Measurements from ENCODE around the gene ANKRD6. TPM values are rescaled to one million over a fixed set of nuclear protein-coding genes. Genes with fewer than 3 reads are reported as not detected.

Gene ANKRD6
- total RNA-seq, 1 donor from 2014 or later = 13.5 TPM

DNA sequence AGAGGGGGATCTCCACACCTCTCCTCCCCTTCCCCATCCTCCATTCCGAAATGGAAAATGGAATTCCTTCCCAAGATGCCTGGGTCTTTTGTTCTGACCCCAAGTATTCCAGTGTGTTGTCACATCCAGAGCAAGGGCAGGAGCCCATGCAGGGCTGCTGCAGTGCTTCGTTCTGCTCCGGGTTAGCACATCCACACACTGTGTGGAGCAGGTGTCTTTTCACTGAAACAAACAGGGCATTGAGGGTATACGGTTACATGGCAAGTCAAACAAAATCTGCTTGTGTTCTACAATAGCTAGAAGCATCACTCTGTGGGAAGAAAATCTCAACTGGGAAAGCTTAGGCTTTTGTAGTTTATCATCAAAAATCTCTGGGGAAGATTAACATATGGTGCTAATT is 148.7 kb downstream of the ANKRD6 start:
- Mint-ChIP-seq H3K27me3 (ENCODE audit: low read depth, unreplicated experiment) (no peaks in the 10 kb centered on the region), H3K9me3 (ENCODE audit: unreplicated experiment) (no peaks in the 10 kb centered on the region), H3K4me1 (ENCODE audit: low read depth, unreplicated experiment) (peaks cover 14% of the 10 kb centered on the region), H3K36me3 (ENCODE audit: low read depth, unreplicated experiment) (peaks cover under 1% of the 10 kb centered on the region), H3K27ac (ENCODE audit: unreplicated experiment) (no peak overlapping the region), H3K4me3 (ENCODE audit: unreplicated experiment) (no peak overlapping the region)
- Histone ChIP-seq H3K4me1 (ENCODE audit: insufficient read depth, low read length) (no peaks in the 10 kb centered on the region), H2AFZ (ENCODE audit: low read depth, low read length) (no peak overlapping the region), H3K36me3 (ENCODE audit: insufficient read depth, low read length) (no peaks in the 10 kb centered on the region), H3K27ac (ENCODE audit: low read depth, low read length) (no peak overlapping the region), H3K27me3 (ENCODE audit: insufficient read depth, low read length) (no peaks in the 10 kb centered on the region), H3K79me2 (ENCODE audit: insufficient read depth, low read length) (no peaks in the 10 kb centered on the region), H3K4me3 (ENCODE audit: insufficient read depth, low read depth, low read length) (no peak overlapping the region), H3K9ac (ENCODE audit: low read length) (no peak overlapping the region), H3K4me2 (ENCODE audit: low read length) (no peak overlapping the region), H4K20me1 (ENCODE audit: insufficient read depth, low read length) (no peaks in the 10 kb centered on the region), H3K9me3 (ENCODE audit: insufficient read depth, low read depth, low read length) (no peaks in the 10 kb centered on the region)
- no peak for TF ChIP-seq EZH2 (IDR thresholded peaks at IDR 0.05; ENCODE audit: insufficient read depth, low read length)
- TF ChIP-seq, protein P1, sequence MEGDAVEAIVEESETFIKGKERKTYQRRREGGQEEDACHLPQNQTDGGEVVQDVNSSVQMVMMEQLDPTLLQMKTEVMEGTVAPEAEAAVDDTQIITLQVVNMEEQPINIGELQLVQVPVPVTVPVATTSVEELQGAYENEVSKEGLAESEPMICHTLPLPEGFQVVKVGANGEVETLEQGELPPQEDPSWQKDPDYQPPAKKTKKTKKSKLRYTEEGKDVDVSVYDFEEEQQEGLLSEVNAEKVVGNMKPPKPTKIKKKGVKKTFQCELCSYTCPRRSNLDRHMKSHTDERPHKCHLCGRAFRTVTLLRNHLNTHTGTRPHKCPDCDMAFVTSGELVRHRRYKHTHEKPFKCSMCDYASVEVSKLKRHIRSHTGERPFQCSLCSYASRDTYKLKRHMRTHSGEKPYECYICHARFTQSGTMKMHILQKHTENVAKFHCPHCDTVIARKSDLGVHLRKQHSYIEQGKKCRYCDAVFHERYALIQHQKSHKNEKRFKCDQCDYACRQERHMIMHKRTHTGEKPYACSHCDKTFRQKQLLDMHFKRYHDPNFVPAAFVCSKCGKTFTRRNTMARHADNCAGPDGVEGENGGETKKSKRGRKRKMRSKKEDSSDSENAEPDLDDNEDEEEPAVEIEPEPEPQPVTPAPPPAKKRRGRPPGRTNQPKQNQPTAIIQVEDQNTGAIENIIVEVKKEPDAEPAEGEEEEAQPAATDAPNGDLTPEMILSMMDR (IDR thresholded peaks at IDR 0.05; ENCODE audit: insufficient read depth, low read depth, low read length) = no peak
- DNase-seq (ENCODE audit: low read depth) (no peak), FAIRE-seq (no peak)

DNA sequence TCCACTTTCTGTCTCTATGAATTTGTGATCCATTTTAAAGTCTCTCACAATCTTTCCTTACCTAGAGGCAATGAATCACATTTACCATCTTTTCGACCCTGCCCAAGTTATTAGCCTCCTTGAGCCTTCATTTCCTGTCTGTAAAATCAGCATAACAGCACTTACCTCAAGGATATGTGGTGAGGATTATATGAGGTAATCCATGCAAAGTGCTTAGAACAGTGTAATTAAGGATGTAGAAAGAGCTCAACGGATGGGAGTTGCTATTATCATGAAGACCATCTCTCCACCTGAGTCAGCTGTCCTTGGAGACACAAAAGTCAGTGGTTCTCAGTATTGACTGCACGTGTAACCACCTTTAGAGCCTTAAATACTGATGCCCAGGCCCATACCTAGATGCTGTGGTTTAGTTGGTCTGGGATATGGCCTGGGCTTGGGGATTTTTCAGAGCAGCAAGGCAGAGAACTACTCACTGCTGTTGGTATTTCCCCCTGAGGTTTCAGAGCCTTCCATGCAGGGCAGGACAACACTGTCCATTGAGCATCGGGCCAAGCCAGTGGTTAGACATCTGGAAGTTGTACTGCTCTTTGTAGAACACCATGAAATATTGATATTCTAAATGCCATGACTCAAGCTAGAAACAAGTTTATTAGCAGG is 149.8 kb downstream of the ANKRD6 start:
- Histone ChIP-seq H3K27me3 (ENCODE audit: insufficient read depth, low read length) (no peaks in the 10 kb centered on the region), H2AFZ (ENCODE audit: low read depth, low read length) (no peak overlapping the region), H3K9me3 (ENCODE audit: insufficient read depth, low read depth, low read length) (no peaks in the 10 kb centered on the region), H3K27ac (ENCODE audit: low read depth, low read length) (no peak overlapping the region), H4K20me1 (ENCODE audit: insufficient read depth, low read length) (no peaks in the 10 kb centered on the region), H3K36me3 (ENCODE audit: insufficient read depth, low read length) (no peaks in the 10 kb centered on the region), H3K9ac (ENCODE audit: low read length) (no peak overlapping the region), H3K79me2 (ENCODE audit: insufficient read depth, low read length) (no peaks in the 10 kb centered on the region), H3K4me1 (ENCODE audit: insufficient read depth, low read length) (no peaks in the 10 kb centered on the region), H3K4me2 (ENCODE audit: low read length) (no peak overlapping the region), H3K4me3 (ENCODE audit: insufficient read depth, low read depth, low read length) (no peak overlapping the region)
- TF ChIP-seq EZH2 (IDR thresholded peaks at IDR 0.05; ENCODE audit: insufficient read depth, low read length) = no peak
- TF ChIP-seq, protein P1 (IDR thresholded peaks at IDR 0.05; ENCODE audit: insufficient read depth, low read depth, low read length) = no peak
- Mint-ChIP-seq H3K27ac (ENCODE audit: unreplicated experiment) (no peak overlapping the region), H3K36me3 (ENCODE audit: low read depth, unreplicated experiment) (no peaks in the 10 kb centered on the region), H3K4me3 (ENCODE audit: unreplicated experiment) (no peak overlapping the region), H3K9me3 (ENCODE audit: unreplicated experiment) (no peaks in the 10 kb centered on the region), H3K4me1 (ENCODE audit: low read depth, unreplicated experiment) (peaks cover 14% of the 10 kb centered on the region), H3K27me3 (ENCODE audit: low read depth, unreplicated experiment) (no peaks in the 10 kb centered on the region)
- DNase-seq (ENCODE audit: low read depth) (no peak), FAIRE-seq (no peak)

DNA sequence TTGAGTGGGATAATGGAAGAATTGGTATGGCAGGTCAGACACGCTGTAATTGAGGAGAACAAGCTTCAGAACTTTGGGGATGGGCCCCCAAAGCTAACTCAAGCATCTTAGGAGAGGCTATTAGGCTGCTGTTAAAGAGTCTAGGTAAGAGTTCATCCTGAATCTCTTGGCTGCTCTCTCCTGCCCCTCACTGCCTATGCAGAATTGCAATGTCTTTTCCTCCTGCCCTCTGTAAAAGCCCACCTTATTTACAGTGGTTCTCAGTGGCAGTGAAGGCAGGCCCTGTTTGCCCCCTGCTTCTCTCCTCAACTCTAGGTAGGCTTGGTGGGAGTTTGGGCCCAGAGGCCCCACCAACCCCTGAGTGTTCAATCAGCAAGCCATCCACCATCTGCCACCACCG is 150.6 kb downstream of the ANKRD6 start:
- Histone ChIP-seq H3K4me1 (ENCODE audit: insufficient read depth, low read length) (no peaks in the 10 kb centered on the region), H3K27me3 (ENCODE audit: insufficient read depth, low read length) (no peaks in the 10 kb centered on the region), H3K4me3 (ENCODE audit: insufficient read depth, low read depth, low read length) (no peak overlapping the region), H3K9me3 (ENCODE audit: insufficient read depth, low read depth, low read length) (no peaks in the 10 kb centered on the region), H4K20me1 (ENCODE audit: insufficient read depth, low read length) (no peaks in the 10 kb centered on the region), H2AFZ (ENCODE audit: low read depth, low read length) (no peak overlapping the region), H3K27ac (ENCODE audit: low read depth, low read length) (no peak overlapping the region), H3K79me2 (ENCODE audit: insufficient read depth, low read length) (no peaks in the 10 kb centered on the region), H3K36me3 (ENCODE audit: insufficient read depth, low read length) (no peaks in the 10 kb centered on the region), H3K4me2 (ENCODE audit: low read length) (no peak overlapping the region), H3K9ac (ENCODE audit: low read length) (no peak overlapping the region)
- H3K27me3 Mint-ChIP-seq (ENCODE audit: low read depth, unreplicated experiment) = no peaks in the 10 kb centered on the region
- DNase-seq (ENCODE audit: low read depth) (no peak), FAIRE-seq (no peak)
- TF ChIP-seq EZH2 (IDR thresholded peaks at IDR 0.05; ENCODE audit: insufficient read depth, low read length) = no peak
- TF ChIP-seq, protein P1 (IDR thresholded peaks at IDR 0.05; ENCODE audit: insufficient read depth, low read depth, low read length) = no peak
- H3K36me3 Mint-ChIP-seq (ENCODE audit: low read depth, unreplicated experiment) = peaks cover 2% of the 10 kb centered on the region
- no peaks in the 10 kb centered on the region for H3K9me3 Mint-ChIP-seq (ENCODE audit: unreplicated experiment)
- H3K27ac Mint-ChIP-seq (ENCODE audit: unreplicated experiment) = no peak overlapping the region
- H3K4me1 Mint-ChIP-seq (ENCODE audit: low read depth, unreplicated experiment) = peaks cover 14% of the 10 kb centered on the region
- H3K4me3 Mint-ChIP-seq (ENCODE audit: unreplicated experiment) = no peak overlapping the region

Data from astrocyte (in vitro differentiated cells and primary cell).